ENCODE data around the gene ATP5PB.

Gene ATP5PB

GRCh38 chr1:111470596-111470995 lies 21.3 kb downstream of the ATP5PB start:
- Histone ChIP-seq H3K4me1 (ENCODE audit: control insufficient read depth in 1 of 2, insufficient read depth in 1 of 2, low read depth in 1 of 2, low read length in 1 of 2) (peaks cover 61 to 63% of the 10 kb centered on the region in 2 experiments), H3K27ac (peak overlapping the region; percentile 97)

GRCh38 chr1:111471012-111471411 lies 21.7 kb downstream of the ATP5PB start:
- Histone ChIP-seq H3K9me3 (no peaks in the 10 kb centered on the region), H3K27me3 (no peaks in the 10 kb centered on the region), H3K36me3 (no peaks in the 10 kb centered on the region), H3K4me3 (ENCODE audit: low read depth in 1 of 2, low read length in 1 of 2) (peak overlapping the region; percentile 35 to 51), H3K27ac (peak overlapping the region; percentile 97), H3K4me1 (ENCODE audit: control insufficient read depth in 1 of 2, insufficient read depth in 1 of 2, low read depth in 1 of 2, low read length in 1 of 2) (peaks cover 65 to 67% of the 10 kb centered on the region in 2 experiments)
- TF ChIP-seq CTCF (IDR thresholded peaks at IDR 0.05): no peak

More at GRCh38 chr1:111470596-111470995, 21.3 kb downstream of the ATP5PB start:
- H3K36me3 ChIP-seq: no peaks in the 10 kb centered on the region
- no peak for TF ChIP-seq CTCF (IDR thresholded peaks at IDR 0.05)
- H3K4me3 ChIP-seq (ENCODE audit: low read depth in 1 of 2, low read length in 1 of 2): peak overlapping the region; percentile 35 to 51
- no peaks in the 10 kb centered on the region for H3K27me3 ChIP-seq
- H3K9me3 ChIP-seq: no peaks in the 10 kb centered on the region

DNA sequence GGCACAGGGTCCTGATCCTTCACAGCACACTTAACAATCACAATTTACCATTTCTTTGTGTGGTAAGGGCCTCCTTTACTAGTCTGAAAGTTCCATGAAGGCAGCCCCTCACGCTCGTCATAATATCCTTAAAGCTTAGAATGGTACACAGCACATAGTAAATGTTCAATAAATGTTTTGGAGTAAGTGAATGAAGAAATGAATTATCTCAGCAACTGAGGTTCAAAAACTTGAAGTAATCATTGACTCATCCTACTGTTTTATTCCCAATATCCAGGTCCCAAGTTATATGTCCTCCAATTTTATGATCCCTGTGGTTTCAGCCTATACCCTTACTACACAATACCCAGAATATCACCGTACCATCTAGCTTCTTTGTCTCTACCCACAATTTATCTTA lies 22.3 kb downstream of the ATP5PB start:
- Histone ChIP-seq H3K4me3 (ENCODE audit: low read depth in 1 of 2, low read length in 1 of 2) (peak overlapping the region; percentile 35 to 51), H3K9me3 (no peaks in the 10 kb centered on the region), H3K36me3 (no peaks in the 10 kb centered on the region), H3K27ac (peak overlapping the region; percentile 97), H3K4me1 (ENCODE audit: control insufficient read depth in 1 of 2, insufficient read depth in 1 of 2, low read depth in 1 of 2, low read length in 1 of 2) (peaks cover 70 to 72% of the 10 kb centered on the region in 2 experiments), H3K27me3 (no peaks in the 10 kb centered on the region)
- TF ChIP-seq CTCF (IDR thresholded peaks at IDR 0.05): no peak

GRCh38 chr1:111474106-111474505 lies 24.8 kb downstream of the ATP5PB start:
- Histone ChIP-seq H3K27ac (peak overlapping the region; percentile 97), H3K4me1 (ENCODE audit: control insufficient read depth in 1 of 2, insufficient read depth in 1 of 2, low read depth in 1 of 2, low read length in 1 of 2) (peaks cover 81 to 87% of the 10 kb centered on the region in 2 experiments), H3K27me3 (no peaks in the 10 kb centered on the region), H3K9me3 (no peaks in the 10 kb centered on the region), H3K36me3 (peaks cover 5% of the 10 kb centered on the region), H3K4me3 (ENCODE audit: low read depth in 1 of 2, low read length in 1 of 2) (peak overlapping the region; percentile 61 to 78)
- no peak for TF ChIP-seq CTCF (IDR thresholded peaks at IDR 0.05)

GRCh38 chr1:111474521-111474920 lies 25.3 kb downstream of the ATP5PB start:
- Histone ChIP-seq H3K4me1 (ENCODE audit: control insufficient read depth in 1 of 2, insufficient read depth in 1 of 2, low read depth in 1 of 2, low read length in 1 of 2) (peaks cover 78 to 87% of the 10 kb centered on the region in 2 experiments), H3K27me3 (no peaks in the 10 kb centered on the region), H3K27ac (peak overlapping the region; percentile 97), H3K4me3 (ENCODE audit: low read depth in 1 of 2, low read length in 1 of 2) (peak overlapping the region; percentile 61 to 78), H3K36me3 (peaks cover 5% of the 10 kb centered on the region), H3K9me3 (no peaks in the 10 kb centered on the region)
- TF ChIP-seq CTCF (IDR thresholded peaks at IDR 0.05): no peak

DNA sequence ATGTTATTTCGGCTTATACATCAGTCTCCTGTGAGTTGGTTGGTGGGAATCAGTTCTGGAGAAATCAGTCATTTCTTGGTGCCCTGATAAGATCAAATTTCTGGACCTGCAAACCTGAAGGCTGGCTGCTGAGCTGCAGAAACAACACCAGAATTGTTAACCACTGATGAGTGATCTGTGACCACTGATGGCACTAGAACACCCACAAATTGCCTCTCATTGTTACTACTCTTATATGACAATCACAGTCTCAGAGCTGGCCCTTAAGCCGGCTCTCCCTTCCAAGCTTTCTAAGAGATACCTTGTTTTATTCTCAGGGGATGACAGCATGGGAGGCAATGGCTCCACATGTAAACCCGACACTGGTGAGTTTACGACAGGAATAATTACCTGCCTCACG lies 26.4 kb downstream of the ATP5PB start:
- no peak for TF ChIP-seq CTCF (IDR thresholded peaks at IDR 0.05)
- H3K27ac ChIP-seq: peak overlapping the region; percentile 97
- peak overlapping the region; percentile 61 to 78 for H3K4me3 ChIP-seq (ENCODE audit: low read depth in 1 of 2, low read length in 1 of 2)
- no peaks in the 10 kb centered on the region for H3K27me3 ChIP-seq
- peaks cover 77 to 87% of the 10 kb centered on the region in 2 experiments for H3K4me1 ChIP-seq (ENCODE audit: control insufficient read depth in 1 of 2, insufficient read depth in 1 of 2, low read depth in 1 of 2, low read length in 1 of 2)
- H3K36me3 ChIP-seq: peaks cover 5% of the 10 kb centered on the region
- H3K9me3 ChIP-seq: no peaks in the 10 kb centered on the region
